Testis (tissue), 3 donors: ENCODE measurements around the gene NELL2. TPM values are rescaled to one million over a fixed set of nuclear protein-coding genes. Genes with fewer than 3 reads are reported as not detected.

Source experiments
- DNase-seq: peaks from one replicate; pipeline ENCODE4 v3.0.0-alpha.2; 2019
- H3K27ac ChIP-seq, 2 donors: fragments of 200-600 bp; sonication (generic); one replicate each; pipeline ENCODE4 v1.5.1; 2019
- H3K27me3 ChIP-seq: fragments of 200-600 bp; sonication (generic); one replicate; pipeline ENCODE4 v1.5.1; 2019
- H3K36me3 ChIP-seq: fragments of 200-600 bp; sonication (generic); one replicate; pipeline ENCODE4 v1.5.1; 2017; ENCODE audit warnings: low read depth; ENCODE audit errors: missing control alignments
- H3K4me1 ChIP-seq: fragments of 200-600 bp; sonication (generic); one replicate; pipeline ENCODE4 v1.5.1; 2019
- H3K4me3 ChIP-seq, 2 donors: fragments of 200-600 bp; sonication (generic); one replicate each; pipeline ENCODE4 v1.5.1; 2017 to 2019
- H3K9me3 ChIP-seq: fragments of 200-600 bp; sonication (generic); one replicate; pipeline ENCODE4 v1.5.1; 2017
- CTCF ChIP-seq, 3 experiments: fragments of 450-650 bp in 2 of 3; fragments of 200-600 bp in 1 of 3; sonication (generic) in 1 of 3; IDR thresholded peaks; one replicate each; pipeline ENCODE4 v1.5.1; 2016 to 2019; ENCODE audit warnings: antibody characterized with exemption in 3 of 3, mild to moderate bottlenecking in 2 of 3, moderate library complexity in 1 of 3
- POLR2A ChIP-seq: fragments of 450-650 bp; IDR thresholded peaks from one replicate; pipeline ENCODE4 v1.6.1; 2017; ENCODE audit warnings: antibody characterized with exemption, mild to moderate bottlenecking, moderate library complexity
- WGBS, 2 donors: methylation state at CpG; one replicate each; pipeline ENCODE4 v1.1.5; 2018; 5-methylcytosine and 5-hydroxymethylcytosine counted together
- intact Hi-C: fragments of 100-400 bp; cut with DNase I; formaldehyde crosslinking; loops from one replicate; pipeline ENCODE4 v1.15.1; 2023; ENCODE audit warnings: low total_unique reads
- polyA plus RNA-seq: library from polyadenylated mRNA; stranded (reverse); fragments of 350-450 nt; fragmentation: Illumina TruSeq; extraction: RNeasy Lipid Tissue Mini Kit (QIAGEN cat#74804); gene quantifications from one replicate; pipeline ENCODE4 v1.2.3, GENCODE V29; 2014; ENCODE audit warnings: low read depth, low replicate concordance; ENCODE audit not compliant: insufficient read depth
- total RNA-seq, 2 donors: library from RNA; depleted of rRNA; stranded (reverse); fragments of >200 nt; gene quantifications; one replicate each; pipeline ENCODE4 v1.2.3, GENCODE V29; 2016

NELL2 gene
- total and polyA plus RNA-seq, 3 donors from 2014 or later: 4.2 to 10.6 (median 9.0) TPM

GRCh38 chr12:44647917-44648690 is 228.0 kb downstream of the NELL2 start:
- H3K9me3 ChIP-seq: no peaks in the 10 kb centered on the region
- H3K27ac ChIP-seq: no peak overlapping the region
- DNase-seq: no peak
- H3K36me3 ChIP-seq: no peaks in the 10 kb centered on the region
- no peaks in the 10 kb centered on the region for H3K4me1 ChIP-seq
- no peaks in the 10 kb centered on the region for H3K27me3 ChIP-seq
- 76 to 79% methylated on average over 5 of the region's 5 CpGs for WGBS, 2 donors
- no peak overlapping the region for H3K4me3 ChIP-seq
- TF ChIP-seq CTCF (IDR thresholded peaks at IDR 0.05) (no peak), POLR2A (no peak)
- intact Hi-C loops: no loop called here

- WGBS, 2 donors: 55 to 60% methylated on average over 2 of the region's 2 CpGs
- Histone ChIP-seq H3K36me3 (no peaks in the 10 kb centered on the region), H3K4me1 (no peaks in the 10 kb centered on the region), H3K4me3 (no peak overlapping the region), H3K9me3 (no peaks in the 10 kb centered on the region), H3K27me3 (no peaks in the 10 kb centered on the region), H3K27ac (no peak overlapping the region)
- TF ChIP-seq POLR2A (no peak), CTCF (IDR thresholded peaks at IDR 0.05) (no peak)
- no peak for DNase-seq
- intact Hi-C loops: no loop called here
Measured at GRCh38 chr12:44640427-44641190, 235.5 kb downstream of the NELL2 start.

GRCh38 chr12:44637875-44638274 is 238.2 kb downstream of the NELL2 start:
- 89 to 90% methylated on average over 4 of the region's 4 CpGs for WGBS, 2 donors

GRCh38 chr12:44628180-44628579 is 247.9 kb downstream of the NELL2 start:
- no peaks in the 10 kb centered on the region for H3K9me3 ChIP-seq
- intact Hi-C loops: no loop called here
- WGBS, 2 donors: 70 to 94% methylated on average over 1 of the region's 1 CpG

More at GRCh38 chr12:44637875-44638274, 238.2 kb downstream of the NELL2 start:
- Histone ChIP-seq H3K4me1 (no peaks in the 10 kb centered on the region), H3K4me3 (no peak overlapping the region), H3K27ac (no peak overlapping the region), H3K36me3 (no peaks in the 10 kb centered on the region), H3K9me3 (no peaks in the 10 kb centered on the region), H3K27me3 (no peaks in the 10 kb centered on the region)
- DNase-seq: no peak
- no peak for TF ChIP-seq CTCF (IDR thresholded peaks at IDR 0.05)
- TF ChIP-seq POLR2A: no peak
- intact Hi-C loops: no loop called here

More at GRCh38 chr12:44628180-44628579, 247.9 kb downstream of the NELL2 start:
- H3K27ac ChIP-seq: no peak overlapping the region
- H3K4me1 ChIP-seq: no peaks in the 10 kb centered on the region
- H3K27me3 ChIP-seq: no peaks in the 10 kb centered on the region
- no peak overlapping the region for H3K4me3 ChIP-seq
- TF ChIP-seq CTCF (IDR thresholded peaks at IDR 0.05) (no peak), POLR2A (no peak)
- no peaks in the 10 kb centered on the region for H3K36me3 ChIP-seq
- no peak for DNase-seq
